ENCODE measurements around the gene ZMAT2. TPM values are rescaled to one million over a fixed set of nuclear protein-coding genes. Genes with fewer than 3 reads are reported as not detected.
"Not testable (repeated sequence)": the region's sequence is repeated elsewhere in the genome, so short reads cannot be mapped to it uniquely, and the experiment has no call there.

The ZMAT2 gene
- total RNA-seq, 1 experiment from 2014 or later, result 58.9 TPM

DNA sequence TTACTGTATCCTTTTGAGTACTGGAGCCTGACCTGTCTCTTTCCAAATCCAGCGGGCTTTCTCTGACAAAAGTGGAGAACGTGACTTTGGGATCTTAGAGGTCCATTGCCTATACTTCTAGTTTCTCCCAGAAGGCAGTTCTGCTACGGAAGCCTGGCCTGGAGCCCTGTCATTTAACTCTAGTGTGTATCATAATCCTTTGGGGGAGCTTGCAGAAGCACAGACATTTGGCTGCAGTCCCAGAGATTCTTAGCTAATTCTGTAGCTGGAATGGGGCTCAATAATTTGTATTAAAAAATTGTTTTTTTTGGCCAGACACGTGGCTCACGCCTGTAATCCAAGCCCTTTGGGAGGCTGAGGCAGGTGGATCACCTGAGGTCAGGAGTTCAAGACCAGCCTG is 6.0 kb upstream of the ZMAT2 start:
- no peak for DNase-seq (ENCODE audit: low read depth, low spot score)
- in situ Hi-C loops (cut with HindIII; ENCODE audit: low pct_unique_long_range_greater_than_20kb, low sequenced_read_pairs), result no loop called here

DNA sequence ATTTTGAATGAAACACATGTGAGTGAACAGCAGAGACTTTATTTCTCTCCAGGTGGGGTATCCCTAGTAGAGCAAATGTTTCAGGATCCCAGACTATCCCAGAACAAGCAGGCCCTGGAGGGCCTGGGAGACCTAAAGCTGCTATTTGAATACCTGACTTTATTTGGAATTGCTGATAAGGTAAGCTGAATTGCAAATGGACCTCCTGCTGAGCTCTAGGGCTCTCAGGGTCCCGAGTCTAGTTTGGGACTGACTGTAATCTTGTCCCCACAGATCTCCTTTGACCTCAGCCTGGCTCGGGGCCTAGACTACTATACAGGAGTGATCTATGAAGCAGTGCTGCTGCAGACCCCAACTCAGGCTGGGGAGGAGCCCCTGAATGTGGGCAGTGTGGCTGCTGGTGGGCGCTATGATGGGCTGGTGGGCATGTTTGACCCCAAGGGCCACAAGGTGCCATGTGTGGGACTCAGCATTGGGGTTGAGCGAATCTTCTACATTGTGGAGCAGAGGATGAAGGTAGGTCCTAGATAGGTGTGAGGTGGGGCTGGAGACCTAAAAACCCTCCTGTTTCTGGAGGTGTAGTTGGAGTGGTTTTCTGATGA is 3.3 kb upstream of the ZMAT2 start:
- in situ Hi-C loops (cut with HindIII; ENCODE audit: low pct_unique_long_range_greater_than_20kb, low sequenced_read_pairs), result no loop called here
- DNase-seq (ENCODE audit: low read depth, low spot score), result no peak

DNA sequence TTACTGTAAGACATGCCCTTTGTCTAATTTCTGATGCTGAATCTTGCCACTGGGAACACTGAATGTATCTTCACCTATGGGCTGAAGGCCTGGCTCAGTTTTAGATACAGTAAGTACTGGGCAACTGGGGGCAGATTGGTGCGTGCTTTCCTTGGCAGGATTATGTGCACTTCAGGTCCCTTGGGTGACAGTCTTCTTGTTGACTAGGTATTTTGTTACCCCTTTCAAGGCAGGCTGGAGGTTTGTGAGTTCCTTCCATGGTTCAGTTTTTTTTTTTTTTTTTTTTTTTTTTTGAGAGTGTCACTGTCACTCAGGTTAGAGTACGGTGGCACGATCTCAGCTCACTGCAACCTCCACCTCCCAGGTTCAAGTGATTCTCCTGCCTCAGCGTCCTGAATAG is 7.6 kb downstream of the ZMAT2 start:
- in situ Hi-C loops (cut with HindIII; ENCODE audit: low pct_unique_long_range_greater_than_20kb, low sequenced_read_pairs), result no loop called here
- no peak for DNase-seq (ENCODE audit: low read depth, low spot score)

DNA sequence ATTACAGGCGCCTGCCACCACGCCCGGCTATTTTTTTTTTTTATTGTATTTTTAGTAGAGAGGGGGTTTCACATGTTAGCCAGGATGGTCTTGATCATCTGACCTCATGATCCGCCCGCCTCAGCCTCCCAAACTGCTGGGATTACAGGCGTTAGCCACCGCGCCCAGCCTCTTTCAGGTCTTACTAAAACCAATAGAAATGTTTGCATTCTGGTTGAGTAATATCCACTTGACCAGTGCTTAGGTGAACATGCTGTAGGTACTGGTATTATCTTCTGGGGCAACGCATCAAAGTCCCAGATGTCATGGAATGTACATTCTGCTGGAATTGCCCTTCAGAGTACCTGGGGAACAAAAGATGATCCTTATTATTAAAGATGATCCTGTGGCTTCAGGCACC is 8.5 kb downstream of the ZMAT2 start:
- DNase-seq (ENCODE audit: low read depth, low spot score); in situ Hi-C loops (cut with HindIII; ENCODE audit: low pct_unique_long_range_greater_than_20kb, low sequenced_read_pairs): not testable (repeated sequence)

DNA sequence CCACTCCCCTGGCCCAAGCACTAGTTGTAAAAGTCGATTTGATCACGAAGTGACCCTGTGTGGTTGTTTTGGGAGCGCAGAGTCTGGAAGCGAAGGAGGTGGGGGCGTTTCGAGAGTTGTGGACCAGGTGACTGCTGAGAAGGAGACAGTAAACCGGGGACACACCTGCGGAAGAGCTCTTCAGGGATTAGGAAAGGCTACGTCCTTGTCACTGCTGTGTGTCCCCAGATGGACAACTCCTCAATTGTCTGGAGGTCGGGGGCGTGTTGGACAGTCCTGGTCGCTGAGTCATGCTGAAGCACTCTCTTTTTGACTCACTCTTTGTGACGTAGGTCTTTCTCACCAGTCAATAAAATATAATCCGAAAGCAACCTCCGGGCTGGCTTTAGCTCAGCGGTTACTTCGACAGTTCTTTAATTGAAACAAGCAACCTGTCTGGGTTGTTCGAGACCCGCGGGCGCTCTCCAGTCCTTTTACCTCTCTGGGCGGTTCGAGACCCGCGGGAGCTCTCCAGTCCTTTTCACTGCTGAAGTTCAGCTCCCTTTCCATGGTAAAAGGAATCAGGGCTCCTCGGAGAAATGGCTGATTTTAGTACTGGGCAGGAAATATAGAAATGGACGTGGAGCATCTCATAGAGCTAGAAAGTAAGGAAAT is 10.8 kb downstream of the ZMAT2 start:
- peak; percentile 97 for DNase-seq (ENCODE audit: low read depth, low spot score)
- in situ Hi-C loops (cut with HindIII; ENCODE audit: low pct_unique_long_range_greater_than_20kb, low sequenced_read_pairs), result no loop called here

DNA sequence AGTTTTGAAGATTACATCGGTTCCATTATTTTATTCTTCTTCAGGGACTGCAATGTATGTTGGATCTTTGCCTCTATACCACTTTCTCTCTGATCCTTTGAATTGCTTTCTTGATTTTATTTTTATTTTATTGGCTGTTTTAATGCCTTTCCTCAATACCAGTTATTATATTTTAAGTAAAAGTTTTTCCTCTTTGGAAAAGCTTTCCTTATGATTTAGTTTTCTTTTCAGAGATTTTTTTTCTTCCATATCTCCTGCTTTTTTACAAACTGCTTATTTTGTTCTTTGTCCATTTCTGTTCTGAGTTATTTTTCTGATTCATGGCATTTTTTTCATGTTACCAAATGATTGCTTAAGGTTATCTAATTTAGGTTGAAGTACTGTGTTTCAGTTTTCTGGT is 11.5 kb downstream of the ZMAT2 start:
- in situ Hi-C loops (cut with HindIII; ENCODE audit: low pct_unique_long_range_greater_than_20kb, low sequenced_read_pairs), result no loop called here
- no peak for DNase-seq (ENCODE audit: low read depth, low spot score)

DNA sequence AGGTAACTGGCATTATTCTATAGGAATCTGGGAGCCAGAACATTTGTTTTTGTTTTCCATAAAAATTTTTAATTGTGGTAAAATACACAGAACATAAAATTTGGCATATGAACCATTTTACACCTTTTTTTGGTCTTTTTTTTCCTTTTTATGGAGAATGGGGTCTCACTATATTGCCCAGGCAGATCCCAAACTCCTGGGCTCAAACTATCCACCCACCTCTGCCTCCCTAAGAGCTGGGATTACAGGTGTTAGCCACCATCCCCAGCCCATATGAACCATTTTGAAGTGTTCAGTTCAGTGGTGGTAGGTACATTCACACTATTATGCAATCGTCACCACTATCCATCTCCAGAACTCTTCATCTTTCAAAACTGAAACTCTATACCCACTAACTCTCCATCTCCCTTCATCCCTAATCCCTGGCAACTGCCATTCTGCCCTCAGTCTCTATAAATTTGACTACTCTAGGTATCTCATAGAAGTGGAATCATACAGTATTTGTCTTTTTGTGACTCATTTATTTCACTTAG is 13.4 kb downstream of the ZMAT2 start:
- no peak for DNase-seq (ENCODE audit: low read depth, low spot score)
- in situ Hi-C loops (cut with HindIII; ENCODE audit: low pct_unique_long_range_greater_than_20kb, low sequenced_read_pairs), result no loop called here

DNA sequence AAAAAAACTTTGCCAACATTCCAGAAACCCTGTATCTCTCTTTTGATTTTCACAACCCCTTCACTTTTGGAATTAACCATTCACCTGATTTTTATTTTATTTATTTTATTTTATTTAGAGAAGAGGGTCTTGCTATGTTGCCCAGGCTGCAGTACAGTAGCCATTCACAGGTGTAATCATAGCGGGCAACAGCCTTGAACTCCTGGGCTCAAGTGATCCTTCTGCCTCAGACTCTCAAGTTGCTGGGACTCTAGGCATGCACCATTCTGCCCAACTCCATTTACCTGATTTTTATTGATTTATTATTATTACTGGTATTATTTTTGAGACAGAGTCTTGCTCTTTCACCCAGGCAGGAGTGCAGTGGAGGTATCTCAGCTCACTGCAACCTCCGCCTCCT is 16.0 kb downstream of the ZMAT2 start:
- DNase-seq (ENCODE audit: low read depth, low spot score); in situ Hi-C loops (cut with HindIII; ENCODE audit: low pct_unique_long_range_greater_than_20kb, low sequenced_read_pairs): not testable (repeated sequence)

DNA sequence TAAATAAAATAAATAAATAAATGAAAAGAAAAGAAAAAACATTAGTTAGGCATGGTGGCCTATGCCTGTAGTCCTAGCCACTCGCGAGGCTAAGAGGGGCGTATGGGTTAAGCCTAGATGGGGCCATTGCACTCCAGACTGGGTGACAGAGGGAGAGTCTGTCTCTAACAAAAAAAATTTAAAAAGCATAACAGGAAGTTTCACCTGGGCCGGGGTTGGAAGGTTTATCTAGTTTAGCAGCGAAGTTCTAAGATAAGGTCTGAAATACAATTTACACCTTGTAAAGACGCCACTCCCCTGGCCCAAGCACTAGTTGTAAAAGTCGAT is 18.0 kb downstream of the ZMAT2 start:
- in situ Hi-C loops (cut with HindIII; ENCODE audit: low pct_unique_long_range_greater_than_20kb, low sequenced_read_pairs), result no loop called here
- no peak for DNase-seq (ENCODE audit: low read depth, low spot score)

DNA sequence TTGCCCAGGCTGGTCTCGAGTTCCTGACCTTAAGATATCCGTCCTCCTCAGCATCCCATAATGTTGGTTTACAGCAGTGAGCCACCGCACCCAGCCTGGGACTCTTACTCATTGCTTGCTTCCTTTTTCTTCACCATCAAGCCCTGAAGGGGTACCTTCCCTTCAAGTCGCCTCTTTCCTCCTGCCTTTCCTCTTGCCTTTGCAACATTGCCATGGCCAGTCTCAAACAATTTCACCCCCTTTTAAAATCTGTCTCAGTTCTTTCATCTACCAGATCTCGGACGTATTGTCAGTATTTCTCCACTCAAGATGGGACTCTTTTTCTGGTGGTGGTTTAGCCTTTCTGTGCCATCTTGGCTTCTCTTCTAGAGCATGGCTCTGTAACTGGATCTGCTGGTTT is 20.5 kb downstream of the ZMAT2 start:
- peak; percentile 17 for DNase-seq (ENCODE audit: low read depth, low spot score)

DNA sequence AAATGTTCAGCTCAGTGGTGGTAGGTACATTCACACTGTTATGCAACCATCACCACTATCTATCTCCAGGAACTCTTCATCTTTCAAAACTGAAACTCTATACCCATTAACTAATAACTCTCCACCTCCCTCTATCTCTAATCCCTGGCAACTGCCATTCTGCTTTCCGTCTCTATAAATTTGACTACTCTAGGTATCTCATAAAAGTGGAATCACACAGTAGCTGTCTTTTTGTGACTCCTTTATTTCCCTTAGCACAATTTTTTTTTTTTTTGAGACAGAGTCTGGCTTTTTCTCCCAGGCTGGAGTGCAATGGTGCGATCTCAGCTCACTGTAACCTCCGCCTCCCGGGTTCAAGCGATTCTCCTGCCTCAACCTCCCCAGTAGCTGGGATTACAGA is 21.1 kb downstream of the ZMAT2 start:
- DNase-seq (ENCODE audit: low read depth, low spot score); in situ Hi-C loops (cut with HindIII; ENCODE audit: low pct_unique_long_range_greater_than_20kb, low sequenced_read_pairs): not testable (repeated sequence)

More for the DNA sequence above, 20.5 kb downstream of the ZMAT2 start:
- in situ Hi-C loops (cut with HindIII; ENCODE audit: low pct_unique_long_range_greater_than_20kb, low sequenced_read_pairs), result not testable (repeated sequence)

DNA sequence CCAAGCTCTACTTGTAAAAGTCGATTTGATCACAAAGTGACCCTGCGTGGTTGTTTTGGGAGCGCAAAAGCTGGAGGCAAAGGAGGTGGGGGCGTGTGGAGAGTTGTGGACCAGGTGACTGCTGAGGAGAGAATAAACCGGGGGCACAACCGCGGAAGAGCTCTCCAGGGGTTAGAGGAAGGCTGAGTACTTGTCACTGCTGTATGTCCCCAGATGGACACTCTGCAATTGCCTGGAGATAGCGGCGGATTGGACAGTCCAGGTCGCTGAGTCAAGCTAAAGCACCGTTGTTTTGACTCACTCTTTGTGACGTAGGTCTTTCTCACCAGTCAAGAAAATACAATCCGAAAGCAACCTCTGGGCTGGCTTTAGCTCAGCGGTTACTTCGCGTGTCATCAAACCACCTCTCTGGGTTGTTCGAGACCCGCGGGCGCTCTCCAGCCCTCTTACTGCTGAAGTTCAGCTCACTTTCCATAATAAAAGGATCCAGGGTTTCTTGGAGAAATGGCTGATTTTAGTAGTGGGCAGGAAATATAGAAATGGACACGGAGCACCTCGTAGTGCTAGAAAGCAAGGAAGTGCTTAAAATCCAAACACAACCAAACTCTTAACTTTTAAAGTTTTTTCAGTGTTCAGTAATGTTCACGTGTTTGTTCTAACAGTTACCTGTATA is 25.7 kb downstream of the ZMAT2 start:
- DNase-seq (ENCODE audit: low read depth, low spot score), result peak; percentile 95
- in situ Hi-C loops (cut with HindIII; ENCODE audit: low pct_unique_long_range_greater_than_20kb, low sequenced_read_pairs), result no loop called here

DNA sequence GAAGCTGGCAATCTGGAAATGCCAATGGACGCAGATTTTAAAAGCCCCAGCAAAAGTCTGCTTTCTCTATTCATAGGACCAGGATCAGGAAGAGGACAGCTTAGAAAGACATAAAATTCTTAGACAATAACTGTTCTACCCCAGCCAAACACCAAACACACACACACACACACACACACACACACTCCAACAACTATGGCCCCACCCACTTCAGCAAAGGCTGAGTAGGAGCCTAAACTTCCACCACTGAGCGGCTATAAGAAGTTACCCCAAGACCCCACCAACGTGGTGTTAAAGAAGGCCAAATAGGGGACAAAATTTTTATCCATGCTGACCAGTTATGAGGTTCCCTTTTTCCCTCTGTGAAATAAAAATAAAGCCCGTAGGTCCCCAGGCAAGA is 32.9 kb downstream of the ZMAT2 start:
- in situ Hi-C loops (cut with HindIII; ENCODE audit: low pct_unique_long_range_greater_than_20kb, low sequenced_read_pairs), result no loop called here
- no peak for DNase-seq (ENCODE audit: low read depth, low spot score)

DNA sequence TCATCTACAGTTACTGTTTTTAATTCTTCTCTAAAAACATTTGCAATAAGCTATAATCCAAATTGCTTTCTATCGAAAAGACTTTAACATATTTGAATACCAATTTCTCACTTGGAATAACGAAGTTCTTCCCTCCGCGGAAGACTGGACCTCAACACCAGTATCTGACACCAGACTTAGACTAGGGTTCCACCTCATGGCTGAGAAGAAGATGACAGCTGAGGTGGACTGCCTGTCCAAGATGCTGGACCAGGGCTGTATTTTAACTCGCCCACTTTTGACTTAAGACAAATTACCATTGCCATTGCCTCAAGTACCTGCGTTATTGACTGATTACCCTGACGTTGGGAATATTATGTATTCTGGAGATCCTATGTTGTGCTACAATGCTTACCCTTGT is 34.1 kb downstream of the ZMAT2 start:
- peak; percentile 48 for DNase-seq (ENCODE audit: low read depth, low spot score)
- in situ Hi-C loops (cut with HindIII; ENCODE audit: low pct_unique_long_range_greater_than_20kb, low sequenced_read_pairs), result no loop called here

DNA sequence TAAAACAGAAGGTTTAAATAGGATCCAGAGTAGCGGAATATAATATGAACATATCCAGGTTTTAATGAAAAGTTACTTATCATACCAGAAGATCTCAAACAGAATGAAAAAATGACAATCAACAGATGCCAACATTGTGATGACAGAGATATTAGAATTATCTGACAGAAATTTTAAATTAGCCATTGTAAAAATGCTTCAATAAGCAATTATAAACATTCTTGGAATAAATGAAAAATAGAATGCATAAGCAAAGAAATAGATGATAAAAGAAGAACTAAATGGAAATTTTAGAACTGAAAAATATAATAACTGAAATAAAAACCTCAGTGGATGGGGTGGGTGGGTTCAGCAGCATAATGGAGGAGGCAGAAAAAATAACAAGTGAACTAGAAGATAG is 37.2 kb downstream of the ZMAT2 start:
- DNase-seq (ENCODE audit: low read depth, low spot score), result no peak
- in situ Hi-C loops (cut with HindIII; ENCODE audit: low pct_unique_long_range_greater_than_20kb, low sequenced_read_pairs), result no loop called here

DNA sequence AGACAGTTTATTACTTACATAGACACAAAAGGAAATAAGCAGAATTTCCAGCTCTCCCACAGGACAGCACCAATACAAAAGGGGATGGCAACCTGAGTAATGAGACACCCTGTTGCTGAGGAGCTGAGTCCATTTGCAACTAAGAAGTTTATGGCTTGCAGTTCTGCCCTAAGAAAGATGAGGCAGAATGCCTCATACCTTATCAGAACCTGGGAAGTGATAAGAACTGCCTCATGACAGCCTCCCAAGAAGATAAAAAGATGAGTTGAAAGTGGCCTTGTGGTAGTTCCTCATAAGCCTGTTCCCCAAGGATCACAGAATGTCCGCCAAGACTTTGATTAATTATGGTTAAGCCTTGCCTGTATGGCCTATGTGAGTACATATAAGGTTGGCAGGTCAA is 41.7 kb downstream of the ZMAT2 start:
- in situ Hi-C loops (cut with HindIII; ENCODE audit: low pct_unique_long_range_greater_than_20kb, low sequenced_read_pairs), result no loop called here
- no peak for DNase-seq (ENCODE audit: low read depth, low spot score)

DNA sequence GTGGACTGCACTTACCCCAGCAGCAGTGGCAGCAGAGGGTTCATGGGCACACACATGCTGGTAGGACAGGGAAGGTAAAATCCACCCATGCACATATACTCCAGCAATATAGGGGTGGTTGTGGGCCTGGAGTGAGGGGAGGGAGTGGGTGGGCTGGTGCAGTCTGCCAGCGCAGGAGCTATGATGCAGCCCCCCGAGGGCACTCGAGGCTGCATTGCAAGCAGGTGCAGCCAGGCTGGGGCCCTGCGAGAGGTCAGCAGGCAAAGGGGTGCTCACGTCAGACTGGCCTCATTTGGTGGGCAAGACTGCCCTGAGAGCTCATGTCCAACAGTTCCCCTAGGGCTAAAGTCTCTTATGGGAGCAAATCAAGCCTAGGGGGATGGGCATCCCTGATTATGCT is 53.3 kb downstream of the ZMAT2 start:
- in situ Hi-C loops (cut with HindIII; ENCODE audit: low pct_unique_long_range_greater_than_20kb, low sequenced_read_pairs), result no loop called here
- no peak for DNase-seq (ENCODE audit: low read depth, low spot score)
